Mammary epithelial cell (primary cell): ENCODE results near the gene NDUFA7.

Source experiments
- EZH2 ChIP-seq: IDR thresholded peaks from 2 replicates; pipeline ENCODE4 v1.6.1; 2012; ENCODE audit warnings: low read length, inconsistent platforms, borderline replicate concordance
- TF ChIP-seq, protein P1 (sequence below), 2 donors: IDR thresholded peaks in 1 of 2; conservative IDR thresholded peaks in 1 of 2; 2 replicates each; pipeline ENCODE4 v1.5.1; 2011 to 2012; ENCODE audit warnings: inconsistent platforms in 2 of 2, low read length in 2 of 2, mild to moderate bottlenecking in 2 of 2, control low read depth in 1 of 2, low read depth in 1 of 2; ENCODE audit not compliant: insufficient read depth in 1 of 2; ENCODE audit errors: extremely low read depth in 1 of 2

- TF ChIP-seq, protein P1, sequence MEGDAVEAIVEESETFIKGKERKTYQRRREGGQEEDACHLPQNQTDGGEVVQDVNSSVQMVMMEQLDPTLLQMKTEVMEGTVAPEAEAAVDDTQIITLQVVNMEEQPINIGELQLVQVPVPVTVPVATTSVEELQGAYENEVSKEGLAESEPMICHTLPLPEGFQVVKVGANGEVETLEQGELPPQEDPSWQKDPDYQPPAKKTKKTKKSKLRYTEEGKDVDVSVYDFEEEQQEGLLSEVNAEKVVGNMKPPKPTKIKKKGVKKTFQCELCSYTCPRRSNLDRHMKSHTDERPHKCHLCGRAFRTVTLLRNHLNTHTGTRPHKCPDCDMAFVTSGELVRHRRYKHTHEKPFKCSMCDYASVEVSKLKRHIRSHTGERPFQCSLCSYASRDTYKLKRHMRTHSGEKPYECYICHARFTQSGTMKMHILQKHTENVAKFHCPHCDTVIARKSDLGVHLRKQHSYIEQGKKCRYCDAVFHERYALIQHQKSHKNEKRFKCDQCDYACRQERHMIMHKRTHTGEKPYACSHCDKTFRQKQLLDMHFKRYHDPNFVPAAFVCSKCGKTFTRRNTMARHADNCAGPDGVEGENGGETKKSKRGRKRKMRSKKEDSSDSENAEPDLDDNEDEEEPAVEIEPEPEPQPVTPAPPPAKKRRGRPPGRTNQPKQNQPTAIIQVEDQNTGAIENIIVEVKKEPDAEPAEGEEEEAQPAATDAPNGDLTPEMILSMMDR (conservative IDR thresholded peaks at IDR 0.05 in 1 of 2, IDR thresholded peaks at IDR 0.05 in 1 of 2; ENCODE audit: extremely low read depth in 1 of 2, insufficient read depth in 1 of 2, low read depth in 1 of 2, low read length in 2 of 2): no peak
- no peak for TF ChIP-seq EZH2
These were observed 34.6 kb upstream of the NDUFA7 start for GRCh38 chr19:8355631-8356402.
